ENCODE results near the gene CHAMP1.
"Not testable (repeated sequence)": the region's sequence is repeated elsewhere in the genome, so short reads cannot be mapped to it uniquely, and the experiment has no call there.

The CHAMP1 gene

GRCh38 chr13:114333881-114334280, 19.6 kb downstream of the CHAMP1 start:
- DNase-seq (ENCODE audit: low read depth): not testable (repeated sequence)

DNA sequence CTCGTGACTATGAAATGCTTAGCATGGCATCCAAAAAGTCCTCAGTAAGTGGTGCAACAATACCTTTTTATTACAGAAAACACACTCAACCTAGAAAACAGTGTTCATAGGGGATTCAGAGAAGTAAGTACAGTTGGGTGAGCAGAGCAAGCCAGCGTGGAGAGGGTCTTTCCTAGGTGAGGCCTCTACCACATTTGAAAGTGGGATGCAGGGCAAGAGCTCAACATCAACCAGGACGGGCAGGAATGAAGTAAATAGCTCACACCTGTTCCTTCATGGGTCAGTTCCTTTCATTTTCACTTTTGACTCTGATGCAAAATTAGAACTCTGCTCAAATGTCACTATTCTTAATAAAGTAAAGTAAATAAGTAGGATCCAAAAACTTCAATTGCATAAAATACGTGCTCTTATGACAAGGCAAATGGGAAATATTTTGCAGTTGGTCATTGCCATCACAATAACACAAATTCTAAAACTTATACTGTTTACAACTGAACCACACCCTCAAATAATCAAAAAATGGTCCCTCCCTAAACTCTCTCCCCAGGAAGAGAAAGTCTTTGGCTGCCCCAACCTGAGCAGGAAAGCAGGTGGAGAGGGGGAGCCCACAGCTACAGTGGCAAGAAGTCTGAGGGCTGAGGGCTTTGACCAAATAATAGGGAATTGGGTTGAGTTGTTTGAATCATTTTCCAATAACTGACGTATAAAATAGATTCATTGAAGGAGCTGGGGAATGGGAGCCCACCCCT, 20.2 kb downstream of the CHAMP1 start:
- no peak for DNase-seq (ENCODE audit: low read depth)

DNA sequence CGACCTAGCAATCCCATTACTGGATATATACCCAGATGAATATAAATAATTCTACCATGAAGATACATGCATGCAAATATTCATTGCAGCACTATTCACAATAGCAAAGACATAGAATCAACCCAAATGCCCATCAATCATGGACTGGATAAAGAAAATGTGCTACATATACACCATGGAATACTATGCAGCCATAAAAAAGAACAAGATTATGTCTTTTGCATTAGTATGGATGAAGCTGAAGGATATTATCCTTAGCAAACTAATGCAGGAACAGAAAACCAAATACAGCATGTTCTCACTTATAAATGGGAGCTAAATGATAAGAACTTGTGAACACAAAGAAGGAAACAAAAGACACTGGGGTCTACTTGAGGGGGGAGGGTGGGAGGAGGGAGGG, 22.2 kb downstream of the CHAMP1 start:
- DNase-seq (ENCODE audit: low read depth): not testable (repeated sequence)

GRCh38 chr13:114338959-114339358, 24.7 kb downstream of the CHAMP1 start:
- DNase-seq (ENCODE audit: low read depth): no peak

DNA sequence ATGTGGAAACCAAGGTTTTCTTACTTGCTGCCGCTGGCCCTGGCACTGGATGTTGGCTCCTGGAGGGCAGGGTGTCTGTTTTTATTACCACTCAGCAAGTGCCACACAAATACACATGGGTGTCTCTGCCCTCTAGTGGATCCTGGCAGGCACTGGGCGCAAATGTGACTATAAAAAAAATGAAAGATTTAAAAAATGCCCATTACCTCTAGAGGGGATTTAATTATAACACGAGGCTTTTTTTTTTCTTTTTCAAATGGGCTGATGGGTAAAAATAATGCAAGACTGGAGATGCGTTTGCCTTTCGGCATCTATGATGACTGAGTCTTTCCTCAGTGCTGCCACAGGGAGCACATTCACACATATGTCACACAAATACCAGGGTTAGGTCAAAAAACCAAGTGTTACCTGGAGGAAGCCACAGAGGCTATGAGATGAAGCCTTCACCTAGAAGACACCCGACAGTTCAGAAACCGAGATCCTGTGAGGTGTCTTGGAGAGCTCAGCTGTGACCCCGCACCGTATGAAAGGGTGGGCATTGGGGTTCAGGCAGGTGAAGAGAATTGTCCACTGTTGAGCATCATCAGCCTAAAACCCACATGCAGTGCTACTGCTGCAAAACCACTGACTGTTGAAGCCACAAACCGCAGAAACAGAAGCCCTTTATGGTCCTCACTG, 25.7 kb downstream of the CHAMP1 start:
- no peak for DNase-seq (ENCODE audit: low read depth)

DNA sequence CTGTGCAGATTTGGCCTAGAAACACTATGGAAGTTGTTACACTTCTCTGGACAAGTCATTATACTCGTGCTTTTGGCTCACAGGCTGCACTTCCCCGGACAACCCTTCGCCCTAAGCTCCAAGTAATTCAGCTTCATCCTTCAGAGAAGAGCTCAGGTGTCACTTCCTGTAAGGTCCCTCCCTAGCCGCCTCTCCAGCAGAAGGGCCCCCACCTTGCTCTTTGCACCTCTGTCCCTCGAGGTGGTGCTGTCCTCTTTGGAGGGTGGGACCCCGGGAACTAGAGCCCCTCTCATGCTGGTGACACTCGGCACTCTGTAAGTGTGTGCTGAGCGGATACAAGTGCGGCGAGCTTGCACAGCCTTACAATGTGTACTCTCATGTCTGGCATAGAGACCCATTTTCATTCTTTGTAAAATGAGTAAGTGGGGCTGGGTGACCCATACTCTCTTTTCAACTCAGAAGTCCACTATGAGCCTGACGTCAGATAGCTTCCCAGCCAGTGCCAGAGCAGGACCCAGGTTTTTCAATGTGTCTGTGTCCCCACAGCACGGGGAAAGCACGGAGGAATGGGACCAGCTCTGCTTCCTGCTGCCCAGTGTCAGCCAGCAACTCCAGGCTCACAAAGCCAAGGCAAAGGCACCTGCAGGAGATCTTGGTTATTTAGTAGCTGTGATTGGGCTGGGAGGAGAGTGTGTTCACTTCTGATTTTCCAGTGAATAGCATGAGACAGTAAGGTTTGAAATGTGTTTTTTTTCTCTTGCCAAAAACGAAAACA, 26.9 kb downstream of the CHAMP1 start:
- no peak for DNase-seq (ENCODE audit: low read depth)

- DNase-seq (ENCODE audit: low read depth): not testable (repeated sequence)
Observed at GRCh38 chr13:114347256-114347655, 33.0 kb downstream of the CHAMP1 start.

GRCh38 chr13:114352763-114353162, 38.5 kb downstream of the CHAMP1 start:
- DNase-seq (ENCODE audit: low read depth): not testable (repeated sequence)

GRCh38 chr13:114353382-114353781, 39.1 kb downstream of the CHAMP1 start:
- DNase-seq (ENCODE audit: low read depth): not testable (repeated sequence)

Measured in activated T-cell treated with anti-CD3 and anti-CD28 coated beads for 48 hours (primary cell).